NT2/D1 (cell line): ENCODE data around the gene KIAA0513.
A peak's percentile ranks its signal among the peaks of the same experiment; 100 is the strongest.

ENCODE experiments used
- DNase-seq: peaks from one replicate; pipeline ENCODE4 v3.0.0-alpha.2; 2011; ENCODE audit warnings: low read depth, low spot score
- H3K27me3 ChIP-seq: 2 replicates; pipeline ENCODE4 v1.6.0; 2011; ENCODE audit warnings: mild to moderate bottlenecking; ENCODE audit not compliant: insufficient read length, insufficient read depth
- H3K36me3 ChIP-seq: 2 replicates; pipeline ENCODE4 v1.6.1; 2011; ENCODE audit warnings: mild to moderate bottlenecking, low read length, mixed read lengths; ENCODE audit not compliant: insufficient read depth, insufficient read length
- H3K4me1 ChIP-seq: 2 replicates; pipeline ENCODE4 v1.5.1; 2011; ENCODE audit not compliant: insufficient read depth, insufficient read length
- H3K4me3 ChIP-seq: 2 replicates; pipeline ENCODE4 v1.5.1; 2011; ENCODE audit warnings: low read depth; ENCODE audit not compliant: insufficient read length
- H3K9ac ChIP-seq: 2 replicates; pipeline ENCODE4 v1.6.0; 2011; ENCODE audit warnings: low read depth; ENCODE audit not compliant: insufficient read length
- H3K9me3 ChIP-seq: 2 replicates; pipeline ENCODE4 v1.5.1; 2011; ENCODE audit warnings: mild to moderate bottlenecking, low read length; ENCODE audit not compliant: insufficient read depth
- SUZ12 ChIP-seq: IDR thresholded peaks from 2 replicates; pipeline ENCODE4 v1.6.1; 2011; ENCODE audit not compliant: insufficient read length, insufficient read depth; ENCODE audit errors: extremely low read depth
- YY1 ChIP-seq: IDR thresholded peaks from 2 replicates; pipeline ENCODE4 v1.6.1; 2011; ENCODE audit not compliant: insufficient read length, insufficient read depth
- ZNF274 ChIP-seq: IDR thresholded peaks from 2 replicates; pipeline ENCODE4 v1.6.1; 2011; ENCODE audit warnings: mild to moderate bottlenecking, low read depth, low read length

The KIAA0513 gene

DNA sequence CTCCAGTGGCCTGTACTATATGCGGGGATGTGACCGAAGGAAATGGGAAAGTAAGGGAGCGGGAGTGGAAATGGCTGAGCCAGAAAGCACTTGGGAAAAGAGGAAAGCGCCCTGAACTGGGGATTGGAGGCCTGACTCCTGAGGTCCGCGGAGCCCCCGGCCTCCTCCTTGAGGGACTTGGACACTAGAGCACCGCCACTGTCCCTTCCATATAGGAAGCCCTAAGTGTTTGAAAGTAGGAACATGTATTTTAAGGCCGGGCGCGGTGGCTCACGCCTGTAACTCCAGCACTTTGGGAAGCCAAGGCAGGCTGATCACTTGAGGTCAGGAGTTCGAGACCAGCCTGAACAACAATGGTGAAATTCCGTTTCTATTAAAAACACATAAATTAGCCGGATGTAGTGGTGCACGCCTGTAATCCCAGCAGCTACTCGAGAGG, 15.7 kb upstream of the KIAA0513 start:
- Histone ChIP-seq H3K36me3 (peaks cover 18% of the 10 kb centered on the region), H3K4me3 (peak overlapping the region; percentile 76), H3K9ac (peak overlapping the region; percentile 90), H3K9me3 (no peaks in the 10 kb centered on the region), H3K4me1 (peaks cover 2% of the 10 kb centered on the region), H3K27me3 (no peaks in the 10 kb centered on the region)
- no peak for TF ChIP-seq YY1
- no peak for TF ChIP-seq SUZ12
- no peak for DNase-seq

DNA sequence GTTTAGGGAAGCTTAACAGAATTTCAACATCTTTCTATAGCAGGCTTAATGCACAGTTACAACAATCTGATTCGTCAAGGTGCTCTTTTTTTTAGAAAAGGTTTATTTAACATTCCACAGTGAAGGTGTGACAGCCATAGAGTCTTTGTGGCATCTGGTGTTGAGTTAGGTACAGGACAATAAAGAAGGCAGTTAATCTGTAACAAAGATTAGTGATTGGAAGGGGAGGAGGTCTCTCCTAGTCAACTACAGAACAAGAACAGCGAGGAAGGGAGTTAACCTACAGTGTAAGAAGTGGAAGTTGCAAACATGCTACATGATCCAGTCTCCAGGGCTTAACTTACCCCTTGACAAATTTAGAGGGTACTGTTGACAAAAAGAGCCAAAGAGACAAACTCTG, 13.3 kb upstream of the KIAA0513 start:
- Histone ChIP-seq H3K4me3 (no peak overlapping the region), H3K4me1 (peaks cover 6% of the 10 kb centered on the region), H3K36me3 (peaks cover 2% of the 10 kb centered on the region), H3K27me3 (no peaks in the 10 kb centered on the region), H3K9ac (no peak overlapping the region), H3K9me3 (no peaks in the 10 kb centered on the region)
- no peak for DNase-seq
- TF ChIP-seq YY1 (no peak), ZNF274 (no peak), SUZ12 (no peak)

DNA sequence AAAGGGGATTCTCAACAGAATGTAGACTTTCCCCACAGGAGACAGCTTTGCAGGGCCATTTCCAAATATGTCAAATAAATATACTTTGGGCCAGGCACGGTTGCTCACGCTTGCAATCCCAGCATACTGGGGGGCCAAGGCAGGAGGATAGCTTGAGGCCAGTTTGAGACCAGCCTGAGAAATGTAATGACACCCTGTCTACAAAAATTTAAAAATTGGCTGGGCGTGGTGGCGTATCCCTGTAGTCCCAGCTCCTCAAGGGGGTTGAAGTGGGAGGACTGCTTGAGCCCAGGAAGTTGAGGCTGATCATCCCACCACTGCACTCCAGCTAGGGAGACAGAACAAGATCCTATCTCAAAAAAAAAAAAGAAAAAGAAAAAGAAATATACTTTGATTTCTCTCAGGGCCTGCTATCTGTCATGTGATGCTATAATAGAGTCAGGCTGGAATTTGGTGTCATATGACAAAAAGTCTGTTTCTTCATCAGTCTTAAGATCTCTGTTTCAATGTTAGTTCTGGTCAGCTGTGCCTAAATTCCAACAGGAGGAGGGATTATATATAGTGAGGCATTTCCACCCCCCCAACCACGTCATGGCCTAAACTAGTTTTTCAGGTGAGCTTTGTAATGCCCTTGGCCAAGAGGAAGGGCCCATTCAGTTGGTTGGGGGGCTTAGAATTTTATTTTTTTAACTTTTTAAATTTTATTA, 12.0 kb upstream of the KIAA0513 start:
- no peak overlapping the region for H3K4me3 ChIP-seq
- no peaks in the 10 kb centered on the region for H3K27me3 ChIP-seq
- TF ChIP-seq YY1 = no peak
- no peak for TF ChIP-seq ZNF274
- no peak for TF ChIP-seq SUZ12
- peaks cover 6% of the 10 kb centered on the region for H3K4me1 ChIP-seq
- no peak for DNase-seq
- H3K9ac ChIP-seq = no peak overlapping the region
- no peaks in the 10 kb centered on the region for H3K9me3 ChIP-seq
- H3K36me3 ChIP-seq = no peaks in the 10 kb centered on the region

DNA sequence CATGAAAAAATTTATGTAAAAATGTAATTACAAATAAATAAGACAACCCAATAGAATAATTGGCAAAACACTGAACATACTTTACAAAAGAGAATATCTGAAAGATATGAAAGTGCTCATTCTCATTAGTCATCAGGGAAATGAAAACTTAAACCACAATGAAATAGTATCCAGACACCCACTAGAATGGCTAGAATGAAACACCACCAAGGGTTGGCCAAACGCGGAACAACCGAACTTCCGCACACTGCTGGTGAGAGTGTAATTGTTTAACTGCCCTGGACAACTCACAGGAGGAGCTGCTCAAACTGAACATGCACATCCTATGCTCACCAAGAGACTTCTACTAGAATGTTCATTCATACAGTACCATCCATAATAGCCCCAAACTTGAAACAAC, 10.4 kb upstream of the KIAA0513 start:
- DNase-seq = no peak
- Histone ChIP-seq H3K9me3 (no peaks in the 10 kb centered on the region), H3K36me3 (no peaks in the 10 kb centered on the region), H3K4me3 (no peak overlapping the region), H3K4me1 (peaks cover 6% of the 10 kb centered on the region), H3K9ac (no peak overlapping the region), H3K27me3 (no peaks in the 10 kb centered on the region)
- TF ChIP-seq ZNF274 = no peak
- TF ChIP-seq SUZ12 = no peak
- no peak for TF ChIP-seq YY1

DNA sequence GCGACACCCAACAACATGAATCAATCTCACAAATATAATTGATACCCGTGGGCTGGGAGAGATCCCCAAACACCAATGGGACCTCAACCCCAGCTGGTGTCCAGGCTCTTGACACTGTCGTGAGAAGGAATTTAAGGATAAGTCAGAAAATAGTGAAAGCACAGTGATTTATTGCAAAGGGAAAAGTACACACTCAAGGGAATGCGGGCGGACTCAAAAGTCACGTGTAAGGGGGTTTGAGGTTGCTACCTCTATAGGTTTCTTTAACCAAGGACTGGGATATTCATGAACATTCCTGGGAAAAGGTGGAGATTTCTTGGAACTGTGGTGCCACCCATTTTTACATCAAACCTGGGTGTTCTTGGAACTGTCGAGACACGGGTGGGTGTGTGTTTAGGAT, 10.0 kb upstream of the KIAA0513 start:
- TF ChIP-seq SUZ12 (no peak), ZNF274 (no peak), YY1 (no peak)

GRCh38 chr16:85018529-85019236, 8.9 kb upstream of the KIAA0513 start:
- H3K27me3 ChIP-seq = no peaks in the 10 kb centered on the region
- no peak overlapping the region for H3K9ac ChIP-seq
- H3K9me3 ChIP-seq = no peaks in the 10 kb centered on the region
- peaks cover 6% of the 10 kb centered on the region for H3K4me1 ChIP-seq
- no peak for TF ChIP-seq SUZ12
- TF ChIP-seq YY1 = no peak
- no peak for TF ChIP-seq ZNF274
- no peaks in the 10 kb centered on the region for H3K36me3 ChIP-seq
- H3K4me3 ChIP-seq = no peak overlapping the region
- no peak for DNase-seq

More for the DNA sequence above, 10.0 kb upstream of the KIAA0513 start:
- H3K4me3 ChIP-seq = no peak overlapping the region
- no peak overlapping the region for H3K9ac ChIP-seq
- H3K36me3 ChIP-seq = no peaks in the 10 kb centered on the region
- H3K27me3 ChIP-seq = no peaks in the 10 kb centered on the region
- no peaks in the 10 kb centered on the region for H3K9me3 ChIP-seq
- H3K4me1 ChIP-seq = peaks cover 6% of the 10 kb centered on the region
- DNase-seq = no peak

- Histone ChIP-seq H3K4me1 (peaks cover 4% of the 10 kb centered on the region), H3K27me3 (no peaks in the 10 kb centered on the region), H3K9ac (no peak overlapping the region), H3K36me3 (no peaks in the 10 kb centered on the region), H3K4me3 (no peak overlapping the region), H3K9me3 (no peaks in the 10 kb centered on the region)
- no peak for DNase-seq
- TF ChIP-seq YY1 (no peak), SUZ12 (no peak), ZNF274 (no peak)
Measured at GRCh38 chr16:85019659-85020245, 7.8 kb upstream of the KIAA0513 start.
